Activated CD8-positive, alpha-beta memory T cell treated with anti-CD3 and anti-CD28 coated beads, Interleukin-2, amount 50 U/mL, for 48 hours (primary cell): Measurements from ENCODE around the gene ERBB4.
"Not testable (repeated sequence)": the region's sequence is repeated elsewhere in the genome, so short reads cannot be mapped to it uniquely, and the experiment has no call there.

Experiments
- DNase-seq: peaks from one replicate; pipeline ENCODE4 v3.0.0-alpha.2; 2020

Gene ERBB4

DNA sequence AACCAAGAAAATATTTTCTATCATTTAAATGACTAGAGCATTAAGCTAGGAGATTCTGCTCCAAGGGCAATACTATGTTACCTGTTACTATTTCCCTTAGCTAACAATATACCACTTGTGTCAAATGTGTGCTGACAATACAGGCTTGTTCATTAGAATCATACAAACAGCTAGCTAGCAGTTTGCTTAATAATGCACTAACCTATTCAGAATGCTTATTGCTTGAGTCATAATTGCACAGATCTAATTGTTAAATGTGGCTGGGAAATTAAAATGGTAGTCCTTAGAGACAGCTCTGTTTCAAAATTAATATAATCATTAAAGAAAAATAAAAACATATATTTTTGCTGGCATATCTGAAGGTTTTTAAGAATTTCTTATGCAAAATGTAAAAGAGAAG is 344.2 kb downstream of the ERBB4 start:
- no peak for DNase-seq

DNA sequence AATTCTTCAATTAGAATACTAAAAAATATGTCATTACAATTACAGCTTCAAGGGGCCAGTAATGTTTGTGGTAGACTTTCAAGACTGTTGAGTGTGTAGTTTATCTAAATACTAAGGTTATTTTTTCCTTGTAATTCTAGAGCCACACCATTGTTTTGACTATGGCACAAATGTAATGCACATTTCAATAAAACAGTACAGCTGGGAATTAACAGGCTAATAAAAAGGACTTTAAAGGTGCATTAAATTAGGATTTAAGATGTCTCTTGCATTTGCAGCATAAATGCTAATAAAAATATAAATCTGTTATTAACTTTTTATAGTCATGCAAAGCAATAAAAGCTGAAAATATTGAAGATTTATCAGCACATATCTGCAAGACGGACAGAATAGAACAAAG is 344.8 kb downstream of the ERBB4 start:
- no peak for DNase-seq

- DNase-seq: no peak
These were observed 345.5 kb downstream of the ERBB4 start for GRCh38 chr2:212193056-212193455.

DNA sequence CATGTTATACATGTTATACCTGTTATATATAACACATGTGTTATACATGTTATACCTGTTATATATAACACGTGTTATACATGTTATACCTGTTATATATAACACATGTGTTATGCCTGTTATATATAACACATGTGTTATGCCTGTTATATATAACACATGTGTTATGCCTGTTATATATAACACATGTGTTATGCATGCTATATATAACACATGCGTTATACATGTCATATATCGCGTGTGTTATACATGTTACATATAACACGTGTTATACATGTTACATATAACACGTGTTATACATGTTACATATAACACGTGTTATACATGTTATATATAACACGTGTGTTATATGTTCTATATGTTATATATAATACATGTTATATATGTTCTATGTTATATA is 347.2 kb downstream of the ERBB4 start:
- not testable (repeated sequence) for DNase-seq

DNA sequence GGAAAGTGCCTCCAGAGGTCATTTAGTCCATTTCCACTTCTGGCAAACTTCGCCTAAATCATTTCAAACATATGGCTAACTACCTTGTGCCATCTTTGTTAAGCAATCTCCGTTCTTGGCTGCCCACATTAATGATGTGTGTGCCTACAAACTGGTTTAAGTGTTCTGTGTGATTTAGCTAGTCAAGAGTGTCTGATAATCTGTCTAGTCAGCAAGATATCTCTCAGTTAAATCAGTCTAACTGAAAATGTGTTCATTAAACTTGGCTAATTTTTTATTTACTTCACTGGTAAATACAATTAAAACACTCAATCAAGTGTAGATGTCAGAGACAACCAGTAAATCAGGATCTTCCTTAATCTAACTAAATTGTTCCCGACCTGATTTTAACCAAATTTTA is 352.4 kb downstream of the ERBB4 start:
- DNase-seq: no peak

DNA sequence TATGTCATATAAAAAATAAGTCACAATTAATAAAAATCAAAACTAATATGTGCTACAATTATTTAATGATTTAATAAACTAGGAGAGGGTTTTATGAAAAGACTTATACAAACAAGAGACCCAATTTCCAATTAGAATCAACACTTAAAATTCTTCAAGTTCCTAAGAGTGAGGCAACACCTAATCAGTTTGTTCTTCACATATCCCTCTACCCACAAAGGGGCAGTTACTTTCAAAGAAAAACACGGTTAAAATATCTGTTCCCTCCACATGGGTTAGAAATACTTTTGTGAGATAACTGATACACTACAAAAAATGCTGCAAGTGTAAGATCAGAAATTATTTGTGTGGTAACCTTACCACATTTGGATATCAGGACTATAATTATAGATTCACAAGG is 357.0 kb downstream of the ERBB4 start:
- DNase-seq: no peak

DNA sequence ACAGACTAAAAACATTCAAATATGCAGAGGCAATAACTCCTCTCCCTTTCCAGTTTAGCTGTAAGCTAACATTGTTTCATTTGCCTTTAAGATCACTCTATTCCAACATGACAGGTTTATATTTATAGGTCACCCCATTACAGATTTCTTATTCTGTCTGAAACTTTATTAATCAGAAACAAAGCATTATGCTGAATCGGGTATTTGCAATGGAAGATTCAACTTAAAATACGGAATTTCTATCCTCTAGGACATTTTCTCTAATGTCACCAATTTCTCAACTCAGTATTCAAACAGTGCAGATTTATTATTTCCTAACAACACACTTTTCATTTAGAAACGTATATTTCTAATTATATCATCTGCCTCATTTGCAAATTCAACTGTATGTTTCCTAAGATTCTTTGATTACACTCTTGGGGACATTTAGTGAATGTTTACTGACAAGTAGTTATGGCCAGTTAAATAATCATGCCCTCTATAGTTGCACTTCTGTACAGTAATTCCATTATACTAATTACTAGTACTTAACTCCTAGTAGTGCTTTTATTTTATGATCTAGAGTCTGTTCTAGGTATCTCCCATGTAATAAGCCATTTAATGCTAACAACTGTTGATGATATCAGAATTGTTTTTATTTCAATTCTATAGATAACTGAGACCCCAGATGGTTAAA is 358.1 kb downstream of the ERBB4 start:
- no peak for DNase-seq

DNA sequence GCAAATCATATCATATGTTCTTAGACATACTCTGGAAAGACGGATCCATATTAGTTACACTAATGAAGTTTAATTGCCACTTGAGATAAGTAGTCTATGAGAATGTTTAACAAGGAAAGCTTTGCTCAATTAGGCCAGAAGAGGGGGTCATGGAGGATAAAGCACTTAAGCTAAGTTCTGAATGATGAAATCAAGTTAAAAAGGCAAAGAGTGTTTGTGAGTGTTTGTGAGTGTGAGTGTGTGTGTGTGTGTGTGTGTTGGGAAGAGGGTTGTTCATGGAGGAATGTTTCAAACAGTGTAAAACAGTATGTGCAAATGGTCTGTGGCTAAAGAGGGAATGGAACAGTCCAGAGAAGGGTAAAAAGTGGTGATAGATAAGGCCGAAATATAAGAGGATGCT is 360.9 kb downstream of the ERBB4 start:
- no peak for DNase-seq

- DNase-seq: no peak
These were observed 362.5 kb downstream of the ERBB4 start for GRCh38 chr2:212176151-212176550.

GRCh38 chr2:212173756-212174510 is 364.7 kb downstream of the ERBB4 start:
- DNase-seq: no peak

GRCh38 chr2:212173331-212173730 is 365.3 kb downstream of the ERBB4 start:
- DNase-seq: no peak

DNA sequence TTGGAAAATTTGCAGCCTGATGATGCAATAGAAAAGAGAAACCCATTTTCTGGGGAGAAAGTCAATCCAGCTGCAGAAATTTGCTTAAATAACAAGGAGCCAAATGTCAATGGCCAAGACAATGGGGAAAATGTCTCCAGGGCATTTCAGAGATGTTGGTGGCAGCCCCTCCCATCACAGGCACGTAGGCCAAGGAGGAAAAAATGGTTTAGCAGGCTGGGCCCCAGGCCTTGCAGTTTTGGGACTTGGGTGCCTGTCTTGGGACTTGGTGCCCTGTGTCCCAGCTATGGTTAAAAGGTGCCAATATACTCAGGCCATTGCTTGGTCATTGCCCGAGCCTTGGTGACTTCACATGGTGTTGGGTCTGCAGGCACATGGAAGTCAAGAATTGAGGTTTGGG is 368.2 kb downstream of the ERBB4 start:
- DNase-seq: no peak

DNA sequence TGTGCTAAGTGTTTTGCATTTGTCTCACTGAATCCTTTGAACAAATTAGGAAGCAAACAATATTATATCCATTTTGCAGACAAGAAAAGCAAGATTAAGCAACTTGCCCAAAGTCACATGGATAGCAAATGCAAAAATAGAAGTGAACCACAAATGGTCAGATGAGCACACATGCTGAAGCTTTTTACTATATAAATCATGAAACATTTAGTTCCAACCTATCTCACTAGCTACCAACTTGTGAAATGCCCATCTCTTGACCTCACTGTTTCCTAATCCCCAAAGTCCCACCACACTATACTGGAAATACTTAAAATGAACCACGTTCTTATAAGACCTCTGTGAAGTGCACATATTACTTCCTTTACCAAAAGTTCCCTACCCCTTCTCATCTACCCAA is 380.5 kb downstream of the ERBB4 start:
- DNase-seq: no peak

DNA sequence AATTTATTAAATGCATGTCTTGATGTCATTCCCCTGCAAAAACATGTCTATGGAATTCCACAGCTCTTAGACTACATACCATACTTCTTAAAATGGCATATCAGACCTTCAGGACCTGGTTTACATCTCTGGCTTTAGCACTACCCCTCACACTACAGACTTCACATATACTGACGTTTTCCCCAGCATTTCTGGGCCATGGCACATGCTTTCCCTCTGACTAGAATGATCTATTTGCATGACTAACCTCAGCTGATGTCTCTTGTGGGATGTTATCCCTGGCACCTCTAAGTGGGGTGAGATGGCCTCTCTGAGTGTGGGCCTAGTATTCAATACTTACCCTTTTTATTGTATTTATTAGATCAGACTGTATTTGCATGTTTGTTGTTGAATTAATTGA is 381.6 kb downstream of the ERBB4 start:
- DNase-seq: no peak

- DNase-seq: no peak
These were observed 382.5 kb downstream of the ERBB4 start for GRCh38 chr2:212156088-212156487.

GRCh38 chr2:212154477-212154878 is 384.1 kb downstream of the ERBB4 start:
- DNase-seq: no peak

DNA sequence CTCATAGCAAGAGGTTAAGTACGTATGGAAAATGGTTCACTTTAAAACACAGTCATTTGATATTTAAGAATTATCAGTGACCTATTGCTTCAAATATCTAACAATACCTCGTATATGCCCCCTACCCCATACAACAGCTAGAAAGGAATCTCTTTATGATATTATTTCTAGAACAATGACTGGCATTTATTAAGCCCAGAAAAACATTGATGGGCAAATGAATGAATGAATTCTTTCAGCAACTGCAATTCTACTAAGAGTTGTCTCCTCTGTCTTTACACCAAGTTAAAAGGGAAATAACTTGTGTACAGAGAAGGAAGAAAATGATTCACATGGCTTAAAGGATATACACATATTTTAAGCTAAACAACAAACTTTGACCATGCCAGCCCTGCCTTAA is 384.7 kb downstream of the ERBB4 start:
- no peak for DNase-seq

DNA sequence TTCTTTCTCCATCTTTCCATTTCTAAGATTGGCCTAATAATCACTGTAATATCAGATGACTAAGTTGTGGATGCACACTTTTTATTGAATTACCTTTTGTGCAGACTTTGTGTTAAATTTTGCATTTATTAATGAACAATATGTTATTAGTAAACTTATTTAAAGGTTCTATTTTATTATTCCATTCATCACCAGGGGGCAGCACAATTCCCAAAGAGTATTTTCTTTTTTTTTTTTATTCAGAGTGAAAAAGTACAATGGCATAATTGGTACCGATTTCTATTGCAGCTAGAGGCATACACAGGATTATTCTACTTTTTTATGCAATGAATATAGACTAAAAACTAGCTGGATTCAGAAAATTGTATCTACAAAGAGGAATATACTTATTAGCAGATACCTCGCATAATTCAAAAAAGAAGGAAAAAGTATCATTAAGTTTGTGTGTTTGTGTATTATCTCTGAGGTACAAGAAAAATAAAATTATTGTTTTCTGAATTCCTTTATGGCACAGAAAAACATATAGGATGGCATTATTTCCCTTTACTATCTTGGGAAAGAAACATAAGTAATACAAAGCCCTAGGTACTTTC is 390.6 kb downstream of the ERBB4 start:
- DNase-seq: no peak

DNA sequence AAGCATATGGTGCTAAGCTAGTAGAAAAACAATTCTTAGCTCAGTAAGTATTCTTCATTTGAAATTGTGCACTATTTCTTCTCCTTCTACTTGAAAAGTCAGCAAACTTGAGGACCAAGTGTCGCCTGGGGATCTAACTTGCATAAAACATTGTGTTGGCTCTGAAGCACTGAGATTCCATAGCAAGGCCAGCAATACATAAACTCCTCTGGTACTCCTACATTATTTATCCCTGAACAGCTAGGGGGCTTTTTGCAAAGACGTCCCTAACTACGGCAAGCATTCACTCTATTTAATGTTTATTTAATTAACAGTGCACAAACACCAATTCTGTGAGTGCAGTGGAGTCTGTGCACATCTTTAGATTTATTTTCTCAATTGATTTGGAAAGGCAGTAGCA is 392.2 kb downstream of the ERBB4 start:
- no peak for DNase-seq

DNA sequence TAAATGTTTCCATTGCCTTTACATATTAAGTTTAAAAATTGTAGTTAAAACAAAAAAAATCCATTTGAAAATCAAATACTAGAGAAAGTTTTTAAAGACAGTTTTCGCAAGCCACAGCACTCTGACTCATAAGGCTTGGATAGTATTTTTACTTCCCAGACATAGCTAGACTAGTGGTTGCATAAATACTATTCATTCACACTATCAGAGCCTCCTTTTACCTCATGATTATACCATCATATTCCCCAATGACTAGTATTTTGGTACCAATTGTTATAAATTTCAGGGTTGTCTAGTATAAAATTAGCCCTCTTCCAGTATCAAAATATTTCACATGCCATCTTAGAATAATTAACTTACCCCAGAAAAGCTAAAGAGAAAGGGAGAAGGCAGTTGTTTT is 393.5 kb downstream of the ERBB4 start:
- DNase-seq: no peak

DNA sequence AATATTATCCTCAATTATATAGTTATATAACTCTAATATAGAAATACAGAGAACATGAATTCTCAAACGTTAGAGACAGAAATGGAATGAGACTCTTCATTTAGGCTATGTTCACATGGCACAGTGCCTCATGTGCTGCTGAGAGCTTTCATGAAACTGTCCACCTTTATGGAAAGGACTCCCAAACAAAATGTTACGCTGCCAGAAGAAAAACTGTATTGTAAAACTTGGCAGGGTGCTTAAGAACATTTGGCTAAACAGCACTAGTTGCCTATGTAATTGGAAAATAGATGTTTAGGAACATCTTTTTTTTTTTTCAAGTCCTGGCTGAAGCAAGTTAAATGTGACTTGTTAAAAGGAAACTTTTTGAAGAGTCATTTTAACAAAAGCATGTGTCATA is 396.0 kb downstream of the ERBB4 start:
- DNase-seq: no peak

DNA sequence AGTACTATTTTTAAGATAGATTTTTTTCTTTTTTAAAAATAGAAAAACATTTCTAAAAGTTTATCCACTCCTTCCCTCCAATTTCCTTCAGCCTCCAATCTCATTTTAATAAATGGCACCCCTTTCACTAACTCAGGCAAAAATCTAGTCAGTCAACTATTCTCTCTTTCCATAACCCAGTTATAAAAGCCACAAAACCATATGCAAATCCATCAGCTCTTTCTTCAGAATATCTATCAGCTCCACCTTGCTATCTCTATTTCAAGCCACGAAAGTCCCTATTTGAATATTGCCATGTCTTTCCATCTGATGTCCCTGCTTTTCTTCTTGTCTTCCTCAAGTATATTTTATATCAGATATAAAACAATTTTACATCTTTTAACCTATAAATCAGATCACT is 397.1 kb downstream of the ERBB4 start:
- no peak for DNase-seq

GRCh38 chr2:212136216-212136795 is 402.3 kb downstream of the ERBB4 start:
- no peak for DNase-seq

DNA sequence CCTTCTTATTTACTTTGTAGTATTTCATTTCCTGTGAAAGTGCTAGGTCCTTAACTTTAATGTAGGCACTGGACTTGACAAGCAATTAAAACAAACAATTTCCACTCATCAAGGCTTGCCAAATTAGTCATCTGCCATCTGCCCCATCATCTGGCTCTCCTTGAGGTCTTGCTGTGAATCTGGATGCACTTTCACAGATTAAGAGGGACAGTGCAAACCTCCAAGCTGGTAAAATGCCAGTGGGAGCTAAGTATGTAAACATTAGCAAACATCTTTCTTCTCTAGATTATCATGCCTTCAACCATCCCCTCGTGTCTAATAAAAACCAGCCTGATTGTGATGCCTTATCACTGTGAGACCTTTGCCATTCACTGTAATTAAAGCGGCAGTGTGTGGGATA is 402.9 kb downstream of the ERBB4 start:
- no peak for DNase-seq
